ENCODE measurements around the gene TDRD10. TPM values are rescaled to one million over a fixed set of nuclear protein-coding genes. Genes with fewer than 3 reads are reported as not detected.

The TDRD10 gene
- total RNA-seq, 1 donor from 2014 or later: 0.31 TPM

GRCh38 chr1:154579374-154579773 lies 77.4 kb downstream of the TDRD10 start:
- peaks cover 18% of the 10 kb centered on the region for H3K36me3 Mint-ChIP-seq
- H3K27ac Mint-ChIP-seq: no peak overlapping the region
- no peak overlapping the region for H3K4me3 Mint-ChIP-seq
- DNase-seq (ENCODE audit: low spot score in 2 of 2, unreplicated experiment in 2 of 2): no peak
- no peaks in the 10 kb centered on the region for H3K27me3 Mint-ChIP-seq (ENCODE audit: low read depth)
- no peaks in the 10 kb centered on the region for H3K9me3 Mint-ChIP-seq
- no peak for TF ChIP-seq CTCF (IDR thresholded peaks at IDR 0.05; ENCODE audit: unreplicated experiment)
- H3K4me1 Mint-ChIP-seq: peaks cover 14% of the 10 kb centered on the region

GRCh38 chr1:154581766-154582165 lies 79.7 kb downstream of the TDRD10 start:
- Mint-ChIP-seq H3K9me3 (no peaks in the 10 kb centered on the region), H3K27me3 (ENCODE audit: low read depth) (no peaks in the 10 kb centered on the region), H3K36me3 (peaks cover 38% of the 10 kb centered on the region), H3K27ac (no peak overlapping the region), H3K4me3 (no peak overlapping the region), H3K4me1 (peaks cover 2% of the 10 kb centered on the region)
- TF ChIP-seq CTCF (IDR thresholded peaks at IDR 0.05; ENCODE audit: unreplicated experiment): no peak
- DNase-seq (ENCODE audit: low spot score in 2 of 2, unreplicated experiment in 2 of 2): no peak

GRCh38 chr1:154582885-154583284 lies 80.9 kb downstream of the TDRD10 start:
- no peaks in the 10 kb centered on the region for H3K27me3 Mint-ChIP-seq (ENCODE audit: low read depth)
- no peak overlapping the region for H3K4me3 Mint-ChIP-seq
- no peak overlapping the region for H3K27ac Mint-ChIP-seq
- H3K36me3 Mint-ChIP-seq: peaks cover 45% of the 10 kb centered on the region
- no peak for TF ChIP-seq CTCF (IDR thresholded peaks at IDR 0.05; ENCODE audit: unreplicated experiment)
- peaks cover under 1% of the 10 kb centered on the region for H3K4me1 Mint-ChIP-seq
- no peak for DNase-seq (ENCODE audit: low spot score in 2 of 2, unreplicated experiment in 2 of 2)
- H3K9me3 Mint-ChIP-seq: no peaks in the 10 kb centered on the region

- H3K36me3 Mint-ChIP-seq: peaks cover 47% of the 10 kb centered on the region
These were observed 81.8 kb downstream of the TDRD10 start for GRCh38 chr1:154583773-154584172.

GRCh38 chr1:154584267-154584994 lies 82.4 kb downstream of the TDRD10 start:
- no peak overlapping the region for H3K27ac Mint-ChIP-seq
- no peaks in the 10 kb centered on the region for H3K4me1 Mint-ChIP-seq
- DNase-seq (ENCODE audit: low spot score in 2 of 2, unreplicated experiment in 2 of 2): no peak
- no peaks in the 10 kb centered on the region for H3K27me3 Mint-ChIP-seq (ENCODE audit: low read depth)
- TF ChIP-seq CTCF (IDR thresholded peaks at IDR 0.05; ENCODE audit: unreplicated experiment): no peak
- H3K36me3 Mint-ChIP-seq: peaks cover 51% of the 10 kb centered on the region
- no peaks in the 10 kb centered on the region for H3K9me3 Mint-ChIP-seq
- H3K4me3 Mint-ChIP-seq: no peak overlapping the region

More at GRCh38 chr1:154583773-154584172, 81.8 kb downstream of the TDRD10 start:
- Mint-ChIP-seq H3K4me1 (no peaks in the 10 kb centered on the region), H3K9me3 (no peaks in the 10 kb centered on the region), H3K27ac (no peak overlapping the region), H3K4me3 (no peak overlapping the region), H3K27me3 (ENCODE audit: low read depth) (no peaks in the 10 kb centered on the region)
- no peak for DNase-seq (ENCODE audit: low spot score in 2 of 2, unreplicated experiment in 2 of 2)
- TF ChIP-seq CTCF (IDR thresholded peaks at IDR 0.05; ENCODE audit: unreplicated experiment): no peak
